K562 (cell line): ENCODE results near the gene NDUFS3. TPM values are rescaled to one million over a fixed set of nuclear protein-coding genes. Genes with fewer than 3 reads are reported as not detected.

Experiments used
- CC2D1A ChIP-seq: fragments of 450-650 bp; IDR thresholded peaks from 2 replicates; pipeline ENCODE4 v1.6.1; 2017; ENCODE audit warnings: mild to moderate bottlenecking
- JUN ChIP-seq, 2 experiments: sonication (generic) in 1 of 2; formaldehyde crosslinking in 1 of 2; IDR thresholded peaks; 2 replicates each; pipeline versions ENCODE4 v1.6.1 to v1.8.0; 2012 to 2022; ENCODE audit warnings: borderline replicate concordance in 2 of 2, mild to moderate bottlenecking in 2 of 2, improper control_type of control experiment in 1 of 2, low read depth in 1 of 2, low read length in 1 of 2, missing genetic modification reagents in 1 of 2
- KLF6 ChIP-seq: fragments of 250-450 bp; sonication (Bioruptor Pico); IDR thresholded peaks from 2 replicates; pipeline ENCODE4 v1.4.0; 2020; ENCODE audit warnings: mild to moderate bottlenecking, moderate library complexity, borderline replicate concordance
- POU5F1 ChIP-seq: fragments of 150-350 bp; IDR thresholded peaks from 2 replicates; pipeline ENCODE4 v1.6.1; 2014; ENCODE audit warnings: borderline replicate concordance, low read length, low read depth, mild to moderate bottlenecking; ENCODE audit not compliant: partially characterized antibody
- SMAD1 ChIP-seq: fragments of 150-350 bp; IDR thresholded peaks from 2 replicates; pipeline ENCODE4 v1.6.1; 2014; ENCODE audit warnings: low read length, low read depth; ENCODE audit not compliant: partially characterized antibody
- SNIP1 ChIP-seq: fragments of 450-650 bp; IDR thresholded peaks from 2 replicates; pipeline ENCODE4 v1.7.1; 2017; ENCODE audit warnings: low read depth, mild to moderate bottlenecking
- SRSF9 ChIP-seq: fragments of 200-400 bp; formaldehyde crosslinking; IDR thresholded peaks from 2 replicates; pipeline ENCODE4 v1.6.1; 2017; ENCODE audit warnings: low read depth, low read length, borderline replicate concordance
- TEAD4 ChIP-seq, 2 experiments: sonication (generic) in 1 of 2; formaldehyde crosslinking in 1 of 2; IDR thresholded peaks; 2 replicates each; pipeline versions ENCODE4 v1.6.1 to v1.8.0; 2012 to 2022; ENCODE audit warnings: borderline replicate concordance in 1 of 2, inconsistent platforms in 1 of 2, low read length in 1 of 2, mild to moderate bottlenecking in 1 of 2, missing genetic modification reagents in 1 of 2
- THRAP3 ChIP-seq: fragments of 450-650 bp; IDR thresholded peaks from 2 replicates; pipeline ENCODE4 v1.6.1; 2016; ENCODE audit warnings: mild to moderate bottlenecking, inconsistent platforms, borderline replicate concordance
- ZNF354B ChIP-seq: fragments of 250-450 bp; sonication (Bioruptor Pico); IDR thresholded peaks from 2 replicates; pipeline ENCODE4 v1.4.0; 2020
- polyA plus RNA-seq, 8 experiments: library from polyadenylated mRNA; depleted of rRNA in 4 of 8; stranded (reverse) in 5 of 8; unstranded in 3 of 8; fragments of >200 nt; fragmentation: Nextera tagmentation in 2 of 8; fragmentation: Illumina TruSeq in 1 of 8; extraction: Ambion mirVana in 2 of 8; extraction: Trizol in 1 of 8; gene quantifications; 2 replicates each; pipeline versions ENCODE4 v1.2.1 to v1.2.3, GENCODE V29; 2011 to 2014; ENCODE audit warnings: inconsistent platforms in 1 of 8, missing spikeins in 1 of 8
- total RNA-seq, 7 experiments: library from RNA; depleted of rRNA in 6 of 7; stranded (reverse); fragments of >200 nt in 6 of 7; fragmentation: Illumina TruSeq in 2 of 7; extraction: Trizol in 2 of 7; gene quantifications; 2 replicates each; pipeline versions ENCODE4 v1.2.1 to v1.2.3, GENCODE V29; 2011 to 2021; ENCODE audit warnings: low replicate concordance in 1 of 7
- TF ChIP-seq, protein P1 (sequence below), 2 experiments: IDR thresholded peaks; 2 replicates each; pipeline ENCODE4 v1.6.1; 2012; ENCODE audit warnings: improper control_type of control experiment in 2 of 2, low read depth in 2 of 2, low read length in 2 of 2, borderline replicate concordance in 1 of 2
- TF ChIP-seq, protein P2 (sequence below): fragments of 250-450 bp; sonication (Bioruptor Pico); IDR thresholded peaks from 2 replicates; pipeline ENCODE4 v1.5.0; 2022; ENCODE audit warnings: mild to moderate bottlenecking
- TF ChIP-seq, protein P3 (sequence below): fragments of 250-450 bp; sonication (Bioruptor Pico); IDR thresholded peaks from 2 replicates; pipeline ENCODE4 v1.5.0; 2021; ENCODE audit warnings: mild to moderate bottlenecking, moderate library complexity

The NDUFS3 gene
- total and polyA plus RNA-seq, 9 of the 15 experiments (the other 6 are each of a cell fraction or from before 2014, with no cell fraction given) = 38.7 to 341 (median 194) TPM

DNA sequence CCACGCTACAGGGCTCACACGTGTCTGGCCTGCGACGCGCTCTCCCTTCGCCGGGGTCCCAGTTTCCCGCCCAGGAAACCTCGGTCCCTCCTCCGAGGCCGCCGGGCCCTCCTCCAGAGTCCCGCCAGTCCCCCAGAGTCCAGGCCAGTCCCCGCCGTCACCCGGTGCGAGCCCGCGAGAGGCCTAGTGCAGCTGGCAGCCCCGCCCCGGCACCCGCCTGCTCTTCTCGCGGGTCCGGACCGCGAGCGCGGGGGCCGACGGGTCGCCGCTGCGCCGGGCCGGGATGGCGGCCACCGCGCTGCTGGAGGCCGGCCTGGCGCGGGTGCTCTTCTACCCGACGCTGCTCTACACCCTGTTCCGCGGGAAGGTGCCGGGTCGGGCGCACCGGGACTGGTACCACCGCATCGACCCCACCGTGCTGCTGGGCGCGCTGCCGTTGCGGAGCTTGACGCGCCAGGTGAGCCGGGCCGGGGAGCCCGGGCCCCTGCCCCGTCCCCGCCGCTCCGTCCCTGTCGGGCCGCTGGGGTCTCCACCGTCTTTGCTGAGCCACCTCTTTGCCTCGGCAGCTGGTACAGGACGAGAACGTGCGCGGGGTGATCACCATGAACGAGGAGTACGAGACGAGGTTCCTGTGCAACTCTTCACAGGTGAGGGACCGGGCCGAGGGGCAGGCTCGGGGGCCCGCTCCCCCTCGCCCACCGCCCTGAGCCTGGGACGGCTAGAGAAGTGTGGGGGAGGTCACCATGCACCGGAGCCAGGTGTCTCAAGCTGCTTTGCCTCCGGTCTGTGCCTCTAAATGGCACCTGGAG, 13.3 kb upstream of the NDUFS3 start, which contains the start of gene PTPMT1 (continued):
- TF ChIP-seq, protein P1, sequence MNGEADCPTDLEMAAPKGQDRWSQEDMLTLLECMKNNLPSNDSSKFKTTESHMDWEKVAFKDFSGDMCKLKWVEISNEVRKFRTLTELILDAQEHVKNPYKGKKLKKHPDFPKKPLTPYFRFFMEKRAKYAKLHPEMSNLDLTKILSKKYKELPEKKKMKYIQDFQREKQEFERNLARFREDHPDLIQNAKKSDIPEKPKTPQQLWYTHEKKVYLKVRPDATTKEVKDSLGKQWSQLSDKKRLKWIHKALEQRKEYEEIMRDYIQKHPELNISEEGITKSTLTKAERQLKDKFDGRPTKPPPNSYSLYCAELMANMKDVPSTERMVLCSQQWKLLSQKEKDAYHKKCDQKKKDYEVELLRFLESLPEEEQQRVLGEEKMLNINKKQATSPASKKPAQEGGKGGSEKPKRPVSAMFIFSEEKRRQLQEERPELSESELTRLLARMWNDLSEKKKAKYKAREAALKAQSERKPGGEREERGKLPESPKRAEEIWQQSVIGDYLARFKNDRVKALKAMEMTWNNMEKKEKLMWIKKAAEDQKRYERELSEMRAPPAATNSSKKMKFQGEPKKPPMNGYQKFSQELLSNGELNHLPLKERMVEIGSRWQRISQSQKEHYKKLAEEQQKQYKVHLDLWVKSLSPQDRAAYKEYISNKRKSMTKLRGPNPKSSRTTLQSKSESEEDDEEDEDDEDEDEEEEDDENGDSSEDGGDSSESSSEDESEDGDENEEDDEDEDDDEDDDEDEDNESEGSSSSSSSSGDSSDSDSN (IDR thresholded peaks at IDR 0.05; ENCODE audit: borderline replicate concordance in 1 of 2, low read depth in 2 of 2, low read length in 2 of 2) = peak; percentile 74 to 90; a peak in 2 of 4 replicates
- TF ChIP-seq SMAD1 = no peak
- TF ChIP-seq TEAD4 (IDR thresholded peaks at IDR 0.05; ENCODE audit: low read length) = no peak
- no peak for TF ChIP-seq TEAD4 (CRISPR knock-in tag; IDR thresholded peaks at IDR 0.05; ENCODE audit: borderline replicate concordance)
- TF ChIP-seq JUN (IDR thresholded peaks at IDR 0.05; ENCODE audit: borderline replicate concordance, low read depth, low read length) = 0 out of 2 replicates have a peak, but pooled peaks have one; percentile 12
- TF ChIP-seq JUN (CRISPR knock-in tag; IDR thresholded peaks at IDR 0.05; ENCODE audit: borderline replicate concordance) = no peak
- TF ChIP-seq SNIP1 = no peak
- TF ChIP-seq, protein P2, sequence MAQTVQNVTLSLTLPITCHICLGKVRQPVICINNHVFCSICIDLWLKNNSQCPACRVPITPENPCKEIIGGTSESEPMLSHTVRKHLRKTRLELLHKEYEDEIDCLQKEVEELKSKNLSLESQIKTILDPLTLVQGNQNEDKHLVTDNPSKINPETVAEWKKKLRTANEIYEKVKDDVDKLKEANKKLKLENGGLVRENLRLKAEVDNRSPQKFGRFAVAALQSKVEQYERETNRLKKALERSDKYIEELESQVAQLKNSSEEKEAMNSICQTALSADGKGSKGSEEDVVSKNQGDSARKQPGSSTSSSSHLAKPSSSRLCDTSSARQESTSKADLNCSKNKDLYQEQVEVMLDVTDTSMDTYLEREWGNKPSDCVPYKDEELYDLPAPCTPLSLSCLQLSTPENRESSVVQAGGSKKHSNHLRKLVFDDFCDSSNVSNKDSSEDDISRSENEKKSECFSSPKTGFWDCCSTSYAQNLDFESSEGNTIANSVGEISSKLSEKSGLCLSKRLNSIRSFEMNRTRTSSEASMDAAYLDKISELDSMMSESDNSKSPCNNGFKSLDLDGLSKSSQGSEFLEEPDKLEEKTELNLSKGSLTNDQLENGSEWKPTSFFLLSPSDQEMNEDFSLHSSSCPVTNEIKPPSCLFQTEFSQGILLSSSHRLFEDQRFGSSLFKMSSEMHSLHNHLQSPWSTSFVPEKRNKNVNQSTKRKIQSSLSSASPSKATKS (CRISPR knock-in tag) = no peak
- TF ChIP-seq THRAP3 = no peak
- TF ChIP-seq CC2D1A = 0 out of 2 replicates have a peak, but pooled peaks have one; percentile 58
- no peak for TF ChIP-seq KLF6 (CRISPR knock-in tag)
- no peak for TF ChIP-seq ZNF354B (CRISPR knock-in tag)
- TF ChIP-seq, protein P3, sequence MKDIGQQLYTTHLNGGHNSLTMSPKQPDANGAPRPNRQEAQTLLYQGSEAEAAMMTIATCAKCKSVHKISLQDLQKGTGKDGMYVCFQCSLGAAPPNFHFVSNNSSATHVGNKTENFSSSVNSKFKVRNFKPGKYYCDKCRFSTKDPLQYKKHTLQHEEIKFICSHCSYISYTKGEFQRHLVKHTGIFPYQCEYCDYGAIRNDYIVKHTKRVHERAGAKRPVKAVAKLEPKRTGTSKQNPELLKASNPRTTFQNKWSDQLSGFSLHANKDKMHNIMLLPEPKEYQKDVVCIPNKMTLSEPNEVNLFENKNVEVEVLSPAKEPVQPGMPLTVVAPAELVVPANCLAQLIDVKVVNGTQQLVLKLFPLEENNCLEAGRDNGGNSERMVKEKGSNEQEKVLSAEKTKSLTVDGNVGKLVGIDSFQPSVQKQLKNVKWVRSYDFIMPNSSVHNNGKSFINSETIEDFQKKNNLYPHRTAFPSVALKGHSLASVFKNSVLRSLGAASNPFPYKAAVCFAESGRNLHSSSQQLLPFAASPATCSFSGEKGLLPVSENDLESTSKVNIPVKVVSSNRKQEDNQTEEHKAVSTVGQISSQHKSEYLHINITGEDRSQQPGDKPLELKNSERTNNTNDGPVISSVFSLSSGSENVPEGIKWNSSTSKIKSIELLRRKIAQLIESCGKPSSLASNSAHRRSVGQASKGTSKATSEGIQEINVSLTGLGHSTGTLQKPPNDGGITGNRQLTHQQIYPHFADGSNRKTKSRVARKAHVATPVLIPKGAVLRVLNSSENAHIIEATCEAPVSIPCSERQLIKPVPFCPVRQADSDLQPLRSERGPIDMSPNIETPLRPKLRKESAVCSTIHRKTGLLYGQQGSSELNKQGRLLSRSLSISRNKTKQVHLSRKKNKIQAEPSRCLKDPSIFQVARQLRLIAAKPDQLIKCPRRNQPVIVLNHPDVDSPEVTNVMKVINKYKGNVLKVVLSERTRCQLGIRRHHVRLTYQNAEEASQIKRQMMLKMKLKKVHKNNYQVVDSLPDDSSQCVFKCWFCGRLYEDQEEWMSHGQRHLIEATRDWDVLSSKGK (CRISPR knock-in tag) = no peak
- no peak for TF ChIP-seq POU5F1
- TF ChIP-seq SRSF9 = no peak
